Endodermal cell (in vitro differentiated cells): ENCODE results near the gene DENND2A. TPM values are rescaled to one million over a fixed set of nuclear protein-coding genes. Genes with fewer than 3 reads are reported as not detected.
"Not testable (repeated sequence)": the region's sequence is repeated elsewhere in the genome, so short reads cannot be mapped to it uniquely, and the experiment has no call there.

Experiments used
- DNase-seq: peaks from one replicate; pipeline ENCODE4 v3.0.0-alpha.2; 2017
- H3K27ac ChIP-seq: 2 replicates; pipeline ENCODE4 v1.5.1; 2013; ENCODE audit warnings: mild to moderate bottlenecking, low read depth, low read length, moderate library complexity
- H3K27me3 ChIP-seq: 2 replicates; pipeline ENCODE4 v1.6.1; 2013; ENCODE audit warnings: mild to moderate bottlenecking, low read length, moderate library complexity; ENCODE audit not compliant: insufficient read depth, control insufficient read depth, poor library complexity, severe bottlenecking
- H3K36me3 ChIP-seq: 2 replicates; pipeline ENCODE4 v1.7.0; 2013; ENCODE audit warnings: mild to moderate bottlenecking, low read length, moderate library complexity; ENCODE audit not compliant: control insufficient read depth, insufficient read depth
- H3K4me1 ChIP-seq: one replicate; pipeline ENCODE4 v1.7.0; 2013; ENCODE audit warnings: low read length; ENCODE audit not compliant: control insufficient read depth, insufficient read depth
- H3K4me3 ChIP-seq: 2 replicates; pipeline ENCODE4 v1.5.1; 2013; ENCODE audit warnings: mild to moderate bottlenecking, low read length, moderate library complexity
- H3K9ac ChIP-seq: 2 replicates; pipeline ENCODE4 v1.6.1; 2013; ENCODE audit warnings: mild to moderate bottlenecking, low read length, moderate library complexity; ENCODE audit not compliant: poor library complexity, severe bottlenecking; ENCODE audit errors: extremely low read depth
- H3K9me3 ChIP-seq: 2 replicates; pipeline ENCODE4 v1.6.1; 2013; ENCODE audit warnings: mild to moderate bottlenecking, low read length, moderate library complexity; ENCODE audit not compliant: control insufficient read depth
- H3K27ac Mint-ChIP-seq: 2 replicates; pipeline ENCODE4 v1.8.0; 2020; ENCODE audit warnings: mixed read lengths
- H3K27me3 Mint-ChIP-seq: 2 replicates; pipeline ENCODE4 v1.8.0; 2021; ENCODE audit warnings: mild to moderate bottlenecking, mixed read lengths; ENCODE audit not compliant: insufficient read depth
- H3K36me3 Mint-ChIP-seq: 2 replicates; pipeline ENCODE4 v1.8.0; 2020; ENCODE audit warnings: low read depth, mixed read lengths
- H3K4me1 Mint-ChIP-seq: 2 replicates; pipeline ENCODE4 v1.8.0; 2020; ENCODE audit warnings: mixed read lengths
- H3K4me3 Mint-ChIP-seq: 2 replicates; pipeline ENCODE4 v1.8.0; 2020; ENCODE audit warnings: mild to moderate bottlenecking, moderate library complexity, mixed read lengths
- H3K9me3 Mint-ChIP-seq: 2 replicates; pipeline ENCODE4 v1.8.0; 2020; ENCODE audit warnings: mild to moderate bottlenecking, mixed read lengths
- WGBS, 2 experiments: methylation state at CpG; one replicate each; pipeline versions ENCODE4 v1.1.5 to v1.1.7; 2013; ENCODE audit warnings: missing lambda C conversion rate in 2 of 2, mixed read lengths in 1 of 2; ENCODE audit not compliant: insufficient coverage in 1 of 2, insufficient read length in 1 of 2; 5-methylcytosine and 5-hydroxymethylcytosine counted together
- total RNA-seq, 2 donors: library from RNA; stranded (reverse); fragmentation: NEBNext Ultra II Directional in 1 of 2; extraction: Animal tissue kit (Norgen Biotek cat#: 25700) in 1 of 2; gene quantifications; 2 replicates in 1 of 2; 3 replicates in 1 of 2; pipeline ENCODE4 v1.2.1, GENCODE V29; 2021
- TF ChIP-seq, protein P1 (sequence below): fragments of 200-600 bp; sonication (generic); conservative IDR thresholded peaks from 2 replicates; pipeline ENCODE4 v1.5.0; 2021; ENCODE audit warnings: antibody characterized with exemption, mild to moderate bottlenecking

The DENND2A gene
- total RNA-seq, 2 donors from 2014 or later: 28.5 to 40.6 TPM

DNA sequence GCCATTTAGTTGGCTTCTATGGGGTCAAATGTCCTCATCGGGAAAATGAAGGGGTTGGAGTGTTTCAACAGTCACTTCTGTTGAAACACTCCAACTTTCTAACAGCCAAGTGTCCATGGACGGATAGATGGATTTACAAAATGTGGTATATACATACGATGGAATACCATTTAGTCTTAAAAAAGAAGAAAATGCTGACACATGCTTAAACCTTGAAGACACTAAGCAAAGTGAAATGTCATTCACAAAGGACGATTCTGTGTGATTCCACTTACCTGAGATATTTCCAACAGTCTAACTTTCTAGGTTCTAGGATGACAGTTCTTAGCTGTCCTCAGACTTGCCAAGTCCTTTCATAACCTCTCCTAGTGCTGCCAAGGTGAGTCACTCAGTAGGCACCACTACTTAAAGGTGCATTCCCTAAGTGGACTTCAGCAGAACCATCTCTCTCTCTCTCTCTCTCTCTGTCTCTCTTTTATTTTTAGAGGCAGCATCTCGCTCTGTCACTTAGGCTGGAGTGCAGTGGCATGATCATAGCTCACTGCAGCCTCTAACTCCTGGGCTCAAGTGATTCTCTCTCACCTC, 69.0 kb downstream of the DENND2A start:
- DNase-seq: no peak
- Histone ChIP-seq H3K9ac (no peak overlapping the region), H3K9me3 (no peaks in the 10 kb centered on the region), H3K4me1 (no peaks in the 10 kb centered on the region), H3K27me3 (no peaks in the 10 kb centered on the region), H3K4me3 (no peak overlapping the region), H3K36me3 (peaks cover 29% of the 10 kb centered on the region), H3K27ac (no peak overlapping the region)
- Mint-ChIP-seq H3K27me3 (no peaks in the 10 kb centered on the region), H3K36me3 (peaks cover 21% of the 10 kb centered on the region), H3K9me3 (no peaks in the 10 kb centered on the region), H3K4me1 (no peaks in the 10 kb centered on the region), H3K4me3 (no peak overlapping the region), H3K27ac (no peak overlapping the region)
- TF ChIP-seq, protein P1, sequence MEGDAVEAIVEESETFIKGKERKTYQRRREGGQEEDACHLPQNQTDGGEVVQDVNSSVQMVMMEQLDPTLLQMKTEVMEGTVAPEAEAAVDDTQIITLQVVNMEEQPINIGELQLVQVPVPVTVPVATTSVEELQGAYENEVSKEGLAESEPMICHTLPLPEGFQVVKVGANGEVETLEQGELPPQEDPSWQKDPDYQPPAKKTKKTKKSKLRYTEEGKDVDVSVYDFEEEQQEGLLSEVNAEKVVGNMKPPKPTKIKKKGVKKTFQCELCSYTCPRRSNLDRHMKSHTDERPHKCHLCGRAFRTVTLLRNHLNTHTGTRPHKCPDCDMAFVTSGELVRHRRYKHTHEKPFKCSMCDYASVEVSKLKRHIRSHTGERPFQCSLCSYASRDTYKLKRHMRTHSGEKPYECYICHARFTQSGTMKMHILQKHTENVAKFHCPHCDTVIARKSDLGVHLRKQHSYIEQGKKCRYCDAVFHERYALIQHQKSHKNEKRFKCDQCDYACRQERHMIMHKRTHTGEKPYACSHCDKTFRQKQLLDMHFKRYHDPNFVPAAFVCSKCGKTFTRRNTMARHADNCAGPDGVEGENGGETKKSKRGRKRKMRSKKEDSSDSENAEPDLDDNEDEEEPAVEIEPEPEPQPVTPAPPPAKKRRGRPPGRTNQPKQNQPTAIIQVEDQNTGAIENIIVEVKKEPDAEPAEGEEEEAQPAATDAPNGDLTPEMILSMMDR: no peak
- WGBS, 2 experiments: 91 to 94% methylated on average over 3 to 5 of the region's 5 CpGs

DNA sequence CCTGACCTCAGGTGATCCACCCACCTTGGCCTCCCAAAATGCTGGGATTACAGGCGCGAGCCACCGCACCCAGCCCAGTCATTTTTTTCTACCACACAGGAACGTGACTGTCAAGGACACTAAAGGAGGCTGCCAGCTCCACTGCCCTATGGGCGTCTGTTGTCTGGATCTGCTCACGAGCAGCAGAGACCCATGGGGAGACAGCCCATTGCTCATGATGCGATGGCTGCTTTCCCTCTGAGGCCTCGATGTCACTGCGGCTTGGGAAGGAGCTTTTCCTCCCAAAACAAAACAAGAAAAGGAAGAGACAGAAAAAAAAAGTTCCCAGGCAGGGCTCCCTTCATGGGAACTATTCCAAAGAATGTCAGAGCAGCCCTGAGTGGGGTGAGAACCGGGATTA, 70.5 kb downstream of the DENND2A start:
- Histone ChIP-seq H3K27ac (no peak overlapping the region), H3K4me1 (no peaks in the 10 kb centered on the region), H3K27me3 (no peaks in the 10 kb centered on the region), H3K9me3 (no peaks in the 10 kb centered on the region), H3K4me3 (no peak overlapping the region), H3K9ac (no peak overlapping the region), H3K36me3 (peaks cover 29% of the 10 kb centered on the region)
- Mint-ChIP-seq H3K4me1 (no peaks in the 10 kb centered on the region), H3K9me3 (no peaks in the 10 kb centered on the region), H3K27me3 (no peaks in the 10 kb centered on the region), H3K36me3 (peaks cover 24% of the 10 kb centered on the region), H3K27ac (no peak overlapping the region), H3K4me3 (no peak overlapping the region)
- TF ChIP-seq, protein P1: no peak
- no peak for DNase-seq
- WGBS, 2 experiments: 92 to 98% methylated on average over 9 to 10 of the region's 10 CpGs

DNA sequence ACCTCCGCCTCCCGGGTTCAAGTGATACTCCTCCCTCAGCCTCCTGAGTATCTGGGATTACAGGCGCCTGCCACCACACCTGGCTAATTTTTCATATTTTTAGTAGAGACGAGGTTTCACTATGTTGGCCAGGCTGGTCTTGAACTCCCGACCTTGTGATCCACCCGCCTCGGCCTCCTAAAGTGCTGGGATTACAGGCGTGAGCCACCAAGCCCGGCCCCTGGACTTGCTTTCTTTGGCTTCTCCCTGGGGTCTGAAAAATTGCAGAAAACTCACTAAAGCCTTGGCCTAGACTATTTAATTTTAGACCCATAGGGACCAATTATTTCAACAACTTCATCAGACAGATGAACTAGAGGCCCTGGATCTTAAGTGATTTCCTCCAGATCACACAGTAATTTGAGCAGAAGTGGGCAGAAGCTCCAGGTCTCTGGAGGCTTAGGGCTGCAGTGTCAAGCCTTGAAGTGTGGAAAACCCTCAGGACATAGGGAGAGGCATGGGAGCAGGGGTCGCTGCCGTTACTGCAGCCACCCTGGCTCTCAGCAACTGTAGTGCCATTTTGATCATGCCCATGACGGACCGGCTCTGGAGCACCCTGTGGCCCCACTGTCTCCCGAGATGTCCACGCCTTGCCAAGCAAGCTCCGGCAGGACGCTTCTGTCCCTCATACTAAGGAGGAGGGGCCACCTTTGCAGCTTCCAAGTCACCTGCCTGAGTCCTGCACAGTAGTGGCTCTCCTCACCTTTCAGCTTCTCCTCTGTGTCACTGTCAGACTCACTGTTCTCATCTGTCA, 72.4 kb downstream of the DENND2A start:
- Mint-ChIP-seq H3K9me3 (no peaks in the 10 kb centered on the region), H3K36me3 (peaks cover 23% of the 10 kb centered on the region), H3K27me3 (no peaks in the 10 kb centered on the region), H3K4me3 (no peak overlapping the region), H3K4me1 (no peaks in the 10 kb centered on the region), H3K27ac (no peak overlapping the region)
- Histone ChIP-seq H3K36me3 (peaks cover 28% of the 10 kb centered on the region), H3K27ac (no peak overlapping the region), H3K27me3 (no peaks in the 10 kb centered on the region), H3K9me3 (no peaks in the 10 kb centered on the region), H3K9ac (no peak overlapping the region), H3K4me3 (no peak overlapping the region), H3K4me1 (no peaks in the 10 kb centered on the region)
- DNase-seq: no peak
- TF ChIP-seq, protein P1: no peak
- 95 to 97% methylated on average over 15 to 17 of the region's 17 CpGs for WGBS, 2 experiments

DNA sequence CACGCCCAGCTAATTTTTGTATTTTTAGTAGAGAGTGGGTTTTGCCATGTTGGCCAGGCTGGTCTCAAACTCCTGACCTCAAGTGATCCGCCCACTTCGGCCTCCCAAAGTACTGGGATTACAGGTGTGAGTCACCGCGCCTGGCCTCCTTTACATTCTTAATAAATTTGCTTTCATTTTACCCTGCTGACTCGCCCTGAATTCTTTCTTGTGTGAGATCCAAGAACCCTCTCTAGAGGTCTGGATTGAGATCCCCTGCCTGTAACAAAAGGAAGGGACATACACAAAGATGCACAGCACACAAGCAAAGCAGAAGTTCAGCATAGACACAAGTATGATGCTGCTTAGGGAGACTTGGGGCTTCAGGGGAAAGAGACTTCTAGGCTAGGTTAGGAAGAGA, 74.4 kb downstream of the DENND2A start:
- H3K36me3 ChIP-seq: peaks cover 27% of the 10 kb centered on the region
- not testable (repeated sequence) for H3K9ac ChIP-seq, DNase-seq, H3K4me3 Mint-ChIP-seq, H3K27me3 ChIP-seq, H3K4me3 ChIP-seq, H3K27ac Mint-ChIP-seq, H3K9me3 ChIP-seq, H3K27ac ChIP-seq, H3K4me1 Mint-ChIP-seq, H3K4me1 ChIP-seq, H3K27me3 Mint-ChIP-seq, H3K9me3 Mint-ChIP-seq
- 90 to 94% methylated on average over 2 to 6 of the region's 6 CpGs for WGBS, 2 experiments
- peaks cover 25% of the 10 kb centered on the region for H3K36me3 Mint-ChIP-seq

DNA sequence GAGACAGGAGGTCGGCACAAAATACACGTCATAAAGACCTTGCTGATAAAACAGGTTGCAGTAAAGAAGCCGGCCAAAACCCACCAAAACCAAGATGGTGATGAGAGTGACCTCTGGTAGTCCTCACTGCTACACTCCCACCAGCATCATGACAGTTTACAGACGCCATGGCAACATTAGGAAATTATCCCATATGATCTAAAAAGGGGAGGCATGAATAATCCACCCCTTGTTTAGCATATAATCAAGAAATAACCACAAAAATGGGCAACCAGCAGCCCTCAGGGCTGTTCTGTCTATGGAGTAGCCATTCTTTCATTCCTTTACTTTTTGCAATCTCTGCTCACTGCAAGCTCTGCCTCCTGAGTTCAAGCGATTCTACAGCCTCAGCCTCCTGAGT, 74.9 kb downstream of the DENND2A start:
- H3K27ac ChIP-seq, H3K27me3 ChIP-seq, H3K9ac ChIP-seq, H3K4me3 ChIP-seq, H3K27ac Mint-ChIP-seq, H3K9me3 ChIP-seq, DNase-seq, H3K9me3 Mint-ChIP-seq, H3K4me1 Mint-ChIP-seq, H3K4me3 Mint-ChIP-seq, H3K4me1 ChIP-seq, H3K27me3 Mint-ChIP-seq: not testable (repeated sequence)
- WGBS, 2 experiments: 87 to 95% methylated on average over 4 to 5 of the region's 5 CpGs
- peaks cover 25% of the 10 kb centered on the region for H3K36me3 Mint-ChIP-seq
- H3K36me3 ChIP-seq: peaks cover 27% of the 10 kb centered on the region
